OCI-LY3 (cell line): Measurements from ENCODE around the gene DTNBP1.

Experiments used
- H2AFZ ChIP-seq: fragments of 200-600, 300-600 bp; shearing (Covaris generic); 2 replicates; pipeline ENCODE4 v1.6.0; 2014; ENCODE audit warnings: antibody characterized with exemption, low read depth, low read length
- H3K27ac ChIP-seq: fragments of 200-600, 300-600 bp; sonication (generic); 2 replicates; pipeline ENCODE4 v1.5.1; 2014; ENCODE audit warnings: mild to moderate bottlenecking, low read length, moderate library complexity, mixed read lengths
- H3K27me3 ChIP-seq: fragments of 200-600, 300-600 bp; sonication (generic); 2 replicates; pipeline ENCODE4 v1.6.1; 2014; ENCODE audit warnings: low read depth, low read length, mixed read lengths
- H3K36me3 ChIP-seq: fragments of 200-600, 300-600 bp; sonication (generic); replicated peaks from 2 replicates; pipeline ENCODE3; 2014; ENCODE audit warnings: low read depth, low read length, mixed read lengths
- H3K4me1 ChIP-seq: fragments of 300-600, 200-600 bp; sonication (generic); 2 replicates; pipeline ENCODE4 v1.6.1; 2014; ENCODE audit warnings: low read length, mixed read lengths
- H3K4me2 ChIP-seq: fragments of 200-600, 300-600 bp; sonication (generic); 2 replicates; pipeline ENCODE4 v1.6.1; 2014; ENCODE audit warnings: low read length, mixed read lengths
- H3K4me3 ChIP-seq: fragments of 300-600, 200-600 bp; sonication (generic); 2 replicates; pipeline ENCODE4 v1.5.1; 2014; ENCODE audit warnings: antibody characterized with exemption, mild to moderate bottlenecking, low read length, moderate library complexity
- H3K79me2 ChIP-seq: fragments of 300-600, 200-600 bp; shearing (Covaris generic); 2 replicates; pipeline ENCODE4 v1.6.1; 2014; ENCODE audit warnings: mild to moderate bottlenecking, low read length, mixed read lengths
- H3K9ac ChIP-seq: fragments of 300-600, 200-600 bp; shearing (Covaris generic); 2 replicates; pipeline ENCODE4 v1.6.0; 2014; ENCODE audit warnings: mild to moderate bottlenecking, low read length, moderate library complexity
- H3K9me3 ChIP-seq: fragments of 200-600, 300-600 bp; shearing (Covaris generic); 2 replicates; pipeline ENCODE4 v1.6.1; 2014; ENCODE audit warnings: low read length, mixed read lengths; ENCODE audit not compliant: insufficient read depth
- H4K20me1 ChIP-seq: fragments of 200-600, 300-600 bp; sonication (generic); 2 replicates; pipeline ENCODE4 v1.6.1; 2016; ENCODE audit warnings: low read length, mixed read lengths; ENCODE audit not compliant: insufficient read depth
- CTCF ChIP-seq: fragments of 200-600, 300-600 bp; sonication (generic); IDR thresholded peaks from 2 replicates; pipeline ENCODE4 v1.5.1; 2014; ENCODE audit warnings: antibody characterized with exemption, low read length, low read depth
- EZH2phosphoT487 ChIP-seq: fragments of 200-600 bp; shearing (Covaris generic); IDR thresholded peaks from 2 replicates; pipeline ENCODE4 v1.6.1; 2018; ENCODE audit warnings: antibody characterized with exemption, mixed run types, low read depth

DTNBP1 gene

DNA sequence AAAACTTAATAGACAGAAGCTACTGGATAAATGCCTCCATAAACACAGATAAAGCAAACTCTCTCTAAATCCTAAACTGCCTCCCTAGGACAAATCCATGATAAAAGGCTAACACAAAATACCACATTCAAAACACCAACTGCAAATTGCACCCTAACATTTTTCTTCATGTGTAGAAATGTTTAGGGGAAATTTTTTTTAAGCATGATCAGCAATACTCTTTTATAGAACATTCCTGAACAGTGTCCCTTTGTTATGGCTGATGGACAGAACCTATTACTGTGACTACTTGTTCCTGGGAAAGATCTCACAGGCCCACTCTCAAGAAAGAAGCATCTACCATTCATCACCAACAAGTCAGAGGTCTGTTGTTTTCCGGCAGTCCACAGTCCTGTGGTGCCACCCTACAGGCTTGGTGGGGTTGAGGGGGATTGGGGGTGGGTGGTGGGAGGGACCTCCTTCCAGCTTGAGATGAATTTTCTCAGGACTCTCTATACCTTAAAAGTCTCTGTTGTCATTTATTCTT, 64.5 kb downstream of the DTNBP1 start:
- H3K27ac ChIP-seq = no peak overlapping the region

GRCh38 chr6:15596186-15596896, 66.5 kb downstream of the DTNBP1 start:
- Histone ChIP-seq H2AFZ (no peak overlapping the region), H3K79me2 (no peaks in the 10 kb centered on the region), H3K4me2 (no peak overlapping the region), H3K4me1 (no peaks in the 10 kb centered on the region), H4K20me1 (no peaks in the 10 kb centered on the region), H3K9ac (no peak overlapping the region), H3K36me3 (no peaks in the 10 kb centered on the region), H3K27ac (no peak overlapping the region), H3K9me3 (no peaks in the 10 kb centered on the region), H3K4me3 (no peak overlapping the region), H3K27me3 (no peaks in the 10 kb centered on the region)
- no peak for TF ChIP-seq CTCF

More for the DNA sequence above, 64.5 kb downstream of the DTNBP1 start:
- Histone ChIP-seq H3K79me2 (no peaks in the 10 kb centered on the region), H3K4me2 (no peak overlapping the region), H3K4me1 (no peaks in the 10 kb centered on the region), H4K20me1 (no peaks in the 10 kb centered on the region), H3K9ac (no peak overlapping the region), H3K27me3 (no peaks in the 10 kb centered on the region), H3K4me3 (no peak overlapping the region), H3K36me3 (no peaks in the 10 kb centered on the region), H2AFZ (no peak overlapping the region), H3K9me3 (no peaks in the 10 kb centered on the region)
- TF ChIP-seq EZH2phosphoT487 (no peak), CTCF (no peak)

DNA sequence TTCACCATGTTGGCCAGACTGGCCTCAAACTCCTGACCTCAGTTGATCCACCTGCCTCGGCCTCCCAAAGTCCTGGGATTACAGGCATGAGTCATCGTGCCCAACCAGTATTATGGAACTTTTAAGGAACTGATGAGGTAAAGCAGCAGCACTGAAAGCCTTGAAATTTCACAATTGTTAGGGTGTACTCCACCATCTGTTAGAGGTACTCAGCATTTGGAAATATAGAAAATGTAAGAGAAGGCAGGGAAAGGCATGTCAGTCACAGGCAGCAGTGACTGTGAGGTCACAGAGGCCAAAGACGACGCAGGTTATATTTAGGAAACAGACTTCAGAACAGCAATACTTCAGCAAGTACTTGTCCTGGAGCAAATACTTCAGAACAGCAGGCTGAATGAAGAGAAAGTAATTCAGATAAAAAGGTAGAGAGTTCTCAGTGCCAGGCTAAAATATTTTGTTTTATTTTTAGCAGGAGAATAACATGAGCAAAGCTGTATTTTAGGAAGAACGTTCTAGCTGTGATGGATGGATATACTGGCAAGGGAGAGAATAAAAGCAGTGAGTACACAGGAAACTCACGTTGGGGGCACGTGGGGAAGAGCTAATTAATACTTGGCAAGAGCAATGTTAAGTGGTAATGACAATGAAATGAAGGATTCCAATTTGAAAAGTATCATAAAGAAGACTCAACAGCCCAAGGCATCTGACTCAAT, 67.2 kb downstream of the DTNBP1 start:
- Histone ChIP-seq H4K20me1 (no peaks in the 10 kb centered on the region), H3K4me3 (no peak overlapping the region), H3K9me3 (no peaks in the 10 kb centered on the region), H3K4me1 (no peaks in the 10 kb centered on the region), H3K9ac (no peak overlapping the region), H3K27me3 (no peaks in the 10 kb centered on the region), H2AFZ (no peak overlapping the region), H3K27ac (no peak overlapping the region), H3K79me2 (no peaks in the 10 kb centered on the region), H3K36me3 (no peaks in the 10 kb centered on the region), H3K4me2 (no peak overlapping the region)
- TF ChIP-seq EZH2phosphoT487 (no peak), CTCF (no peak)

- TF ChIP-seq CTCF (no peak), EZH2phosphoT487 (no peak)
- H3K36me3 ChIP-seq = no peaks in the 10 kb centered on the region
- H3K79me2 ChIP-seq = no peaks in the 10 kb centered on the region
- no peak overlapping the region for H3K4me2 ChIP-seq
- no peak overlapping the region for H2AFZ ChIP-seq
- H3K9me3 ChIP-seq = no peaks in the 10 kb centered on the region
- H4K20me1 ChIP-seq = no peaks in the 10 kb centered on the region
- H3K4me1 ChIP-seq = no peaks in the 10 kb centered on the region
- no peaks in the 10 kb centered on the region for H3K27me3 ChIP-seq
- H3K27ac ChIP-seq = no peak overlapping the region
- no peak overlapping the region for H3K4me3 ChIP-seq
- H3K9ac ChIP-seq = no peak overlapping the region
These were observed 68.1 kb downstream of the DTNBP1 start for GRCh38 chr6:15594512-15595259.
